ENCODE results near the gene YIPF6.
"Not testable (repeated sequence)": the region's sequence is repeated elsewhere in the genome, so short reads cannot be mapped to it uniquely, and the experiment has no call there.

The YIPF6 gene

GRCh38 chrX:68550193-68550592, 51.3 kb downstream of the YIPF6 start:
- no peaks in the 10 kb centered on the region for H3K36me3 ChIP-seq (ENCODE audit: control insufficient read depth, insufficient read depth, low read length)
- no peak overlapping the region for H3K27ac ChIP-seq (ENCODE audit: insufficient read depth, low read depth, low read length, poor library complexity, severe bottlenecking)
- 90% methylated on average over 3 of the region's 3 CpGs; no CpG with 5 or more reads in 1 of the 2 experiments for WGBS, 2 experiments
- H3K4me1 ChIP-seq (ENCODE audit: control insufficient read depth, insufficient read depth, low read length) = no peaks in the 10 kb centered on the region
- no peaks in the 10 kb centered on the region for H3K27me3 ChIP-seq (ENCODE audit: control insufficient read depth, insufficient read depth, low read length, poor library complexity, severe bottlenecking)
- no peak overlapping the region for H3K4me3 ChIP-seq (ENCODE audit: insufficient read depth, low read depth, low read length)
- H3K9me3 ChIP-seq (ENCODE audit: control insufficient read depth, low read length) = no peaks in the 10 kb centered on the region

- no peaks in the 10 kb centered on the region for H3K27me3 ChIP-seq (ENCODE audit: control insufficient read depth, insufficient read depth, low read length, poor library complexity, severe bottlenecking)
- H3K36me3 ChIP-seq (ENCODE audit: control insufficient read depth, insufficient read depth, low read length) = no peaks in the 10 kb centered on the region
- no peak overlapping the region for H3K27ac ChIP-seq (ENCODE audit: insufficient read depth, low read depth, low read length, poor library complexity, severe bottlenecking)
- H3K9me3 ChIP-seq (ENCODE audit: control insufficient read depth, low read length) = no peaks in the 10 kb centered on the region
- no peaks in the 10 kb centered on the region for H3K4me1 ChIP-seq (ENCODE audit: control insufficient read depth, insufficient read depth, low read length)
- 93 to 96% methylated on average over 3 to 4 of the region's 4 CpGs for WGBS, 2 experiments
- no peak overlapping the region for H3K4me3 ChIP-seq (ENCODE audit: insufficient read depth, low read depth, low read length)
Observed at GRCh38 chrX:68556036-68556435, 57.2 kb downstream of the YIPF6 start.

GRCh38 chrX:68557126-68557525, 58.3 kb downstream of the YIPF6 start:
- WGBS, 2 experiments = 92 to 93% methylated on average over 6 of the region's 8 CpGs
- H3K27ac ChIP-seq (ENCODE audit: insufficient read depth, low read depth, low read length, poor library complexity, severe bottlenecking); H3K27me3 ChIP-seq (ENCODE audit: control insufficient read depth, insufficient read depth, low read length, poor library complexity, severe bottlenecking); H3K4me3 ChIP-seq (ENCODE audit: insufficient read depth, low read depth, low read length); H3K9me3 ChIP-seq (ENCODE audit: control insufficient read depth, low read length); H3K36me3 ChIP-seq (ENCODE audit: control insufficient read depth, insufficient read depth, low read length); H3K4me1 ChIP-seq (ENCODE audit: control insufficient read depth, insufficient read depth, low read length): not testable (repeated sequence)

- H3K36me3 ChIP-seq (ENCODE audit: control insufficient read depth, insufficient read depth, low read length) = not testable (repeated sequence)
- WGBS, 2 experiments = 81 to 100% methylated on average over 3 of the region's 4 CpGs
Observed at GRCh38 chrX:68559905-68560304, 61.1 kb downstream of the YIPF6 start.

GRCh38 chrX:68568136-68568535, 69.3 kb downstream of the YIPF6 start:
- 93 to 94% methylated on average over 2 of the region's 2 CpGs for WGBS, 2 experiments
- Histone ChIP-seq H3K27ac (ENCODE audit: insufficient read depth, low read depth, low read length, poor library complexity, severe bottlenecking) (no peak overlapping the region), H3K9me3 (ENCODE audit: control insufficient read depth, low read length) (no peaks in the 10 kb centered on the region), H3K4me1 (ENCODE audit: control insufficient read depth, insufficient read depth, low read length) (no peaks in the 10 kb centered on the region), H3K36me3 (ENCODE audit: control insufficient read depth, insufficient read depth, low read length) (no peaks in the 10 kb centered on the region), H3K27me3 (ENCODE audit: control insufficient read depth, insufficient read depth, low read length, poor library complexity, severe bottlenecking) (no peaks in the 10 kb centered on the region), H3K4me3 (ENCODE audit: insufficient read depth, low read depth, low read length) (no peak overlapping the region)

More at GRCh38 chrX:68559905-68560304, 61.1 kb downstream of the YIPF6 start:
- H3K9me3 ChIP-seq (ENCODE audit: control insufficient read depth, low read length); H3K27me3 ChIP-seq (ENCODE audit: control insufficient read depth, insufficient read depth, low read length, poor library complexity, severe bottlenecking); H3K4me1 ChIP-seq (ENCODE audit: control insufficient read depth, insufficient read depth, low read length); H3K27ac ChIP-seq (ENCODE audit: insufficient read depth, low read depth, low read length, poor library complexity, severe bottlenecking); H3K4me3 ChIP-seq (ENCODE audit: insufficient read depth, low read depth, low read length): not testable (repeated sequence)

GRCh38 chrX:68570598-68570997, 71.7 kb downstream of the YIPF6 start:
- no peaks in the 10 kb centered on the region for H3K27me3 ChIP-seq (ENCODE audit: control insufficient read depth, insufficient read depth, low read length, poor library complexity, severe bottlenecking)
- H3K36me3 ChIP-seq (ENCODE audit: control insufficient read depth, insufficient read depth, low read length) = no peaks in the 10 kb centered on the region
- 93 to 95% methylated on average over 4 of the region's 4 CpGs for WGBS, 2 experiments
- H3K4me1 ChIP-seq (ENCODE audit: control insufficient read depth, insufficient read depth, low read length) = no peaks in the 10 kb centered on the region
- no peak overlapping the region for H3K4me3 ChIP-seq (ENCODE audit: insufficient read depth, low read depth, low read length)
- no peaks in the 10 kb centered on the region for H3K9me3 ChIP-seq (ENCODE audit: control insufficient read depth, low read length)
- H3K27ac ChIP-seq (ENCODE audit: insufficient read depth, low read depth, low read length, poor library complexity, severe bottlenecking) = no peak overlapping the region

- Histone ChIP-seq H3K4me1 (ENCODE audit: control insufficient read depth, insufficient read depth, low read length) (no peaks in the 10 kb centered on the region), H3K9me3 (ENCODE audit: control insufficient read depth, low read length) (no peaks in the 10 kb centered on the region), H3K27me3 (ENCODE audit: control insufficient read depth, insufficient read depth, low read length, poor library complexity, severe bottlenecking) (no peaks in the 10 kb centered on the region), H3K27ac (ENCODE audit: insufficient read depth, low read depth, low read length, poor library complexity, severe bottlenecking) (no peak overlapping the region), H3K4me3 (ENCODE audit: insufficient read depth, low read depth, low read length) (no peak overlapping the region), H3K36me3 (ENCODE audit: control insufficient read depth, insufficient read depth, low read length) (no peaks in the 10 kb centered on the region)
- 91 to 98% methylated on average over 3 of the region's 3 CpGs for WGBS, 2 experiments
Observed at GRCh38 chrX:68571292-68571609, 72.4 kb downstream of the YIPF6 start.

- H3K27me3 ChIP-seq (ENCODE audit: control insufficient read depth, insufficient read depth, low read length, poor library complexity, severe bottlenecking) = no peaks in the 10 kb centered on the region
- no peaks in the 10 kb centered on the region for H3K36me3 ChIP-seq (ENCODE audit: control insufficient read depth, insufficient read depth, low read length)
- no peak overlapping the region for H3K4me3 ChIP-seq (ENCODE audit: insufficient read depth, low read depth, low read length)
- H3K27ac ChIP-seq (ENCODE audit: insufficient read depth, low read depth, low read length, poor library complexity, severe bottlenecking) = no peak overlapping the region
- WGBS, 2 experiments = 67 to 83% methylated on average over 1 of the region's 2 CpGs
- no peaks in the 10 kb centered on the region for H3K9me3 ChIP-seq (ENCODE audit: control insufficient read depth, low read length)
- H3K4me1 ChIP-seq (ENCODE audit: control insufficient read depth, insufficient read depth, low read length) = no peaks in the 10 kb centered on the region
Observed at GRCh38 chrX:68571610-68572311, 72.9 kb downstream of the YIPF6 start.

- H3K27ac ChIP-seq (ENCODE audit: insufficient read depth, low read depth, low read length, poor library complexity, severe bottlenecking) = no peak overlapping the region
- H3K4me1 ChIP-seq (ENCODE audit: control insufficient read depth, insufficient read depth, low read length) = no peaks in the 10 kb centered on the region
- 93 to 99% methylated on average over 2 to 3 of the region's 3 CpGs for WGBS, 2 experiments
- no peaks in the 10 kb centered on the region for H3K9me3 ChIP-seq (ENCODE audit: control insufficient read depth, low read length)
- no peaks in the 10 kb centered on the region for H3K27me3 ChIP-seq (ENCODE audit: control insufficient read depth, insufficient read depth, low read length, poor library complexity, severe bottlenecking)
- no peak overlapping the region for H3K4me3 ChIP-seq (ENCODE audit: insufficient read depth, low read depth, low read length)
- no peaks in the 10 kb centered on the region for H3K36me3 ChIP-seq (ENCODE audit: control insufficient read depth, insufficient read depth, low read length)
Observed at GRCh38 chrX:68574240-68574639, 75.4 kb downstream of the YIPF6 start.

GRCh38 chrX:68579810-68580209, 81.0 kb downstream of the YIPF6 start:
- no peak overlapping the region for H3K4me3 ChIP-seq (ENCODE audit: insufficient read depth, low read depth, low read length)
- no peak overlapping the region for H3K27ac ChIP-seq (ENCODE audit: insufficient read depth, low read depth, low read length, poor library complexity, severe bottlenecking)
- no peaks in the 10 kb centered on the region for H3K9me3 ChIP-seq (ENCODE audit: control insufficient read depth, low read length)
- H3K36me3 ChIP-seq (ENCODE audit: control insufficient read depth, insufficient read depth, low read length) = no peaks in the 10 kb centered on the region
- no peaks in the 10 kb centered on the region for H3K4me1 ChIP-seq (ENCODE audit: control insufficient read depth, insufficient read depth, low read length)
- no peaks in the 10 kb centered on the region for H3K27me3 ChIP-seq (ENCODE audit: control insufficient read depth, insufficient read depth, low read length, poor library complexity, severe bottlenecking)
- WGBS, 2 experiments = 91 to 94% methylated on average over 3 of the region's 3 CpGs

GRCh38 chrX:68584221-68584620, 85.4 kb downstream of the YIPF6 start:
- Histone ChIP-seq H3K9me3 (ENCODE audit: control insufficient read depth, low read length) (no peaks in the 10 kb centered on the region), H3K4me3 (ENCODE audit: insufficient read depth, low read depth, low read length) (no peak overlapping the region), H3K27me3 (ENCODE audit: control insufficient read depth, insufficient read depth, low read length, poor library complexity, severe bottlenecking) (no peaks in the 10 kb centered on the region), H3K27ac (ENCODE audit: insufficient read depth, low read depth, low read length, poor library complexity, severe bottlenecking) (no peak overlapping the region), H3K4me1 (ENCODE audit: control insufficient read depth, insufficient read depth, low read length) (no peaks in the 10 kb centered on the region), H3K36me3 (ENCODE audit: control insufficient read depth, insufficient read depth, low read length) (no peaks in the 10 kb centered on the region)
- WGBS, 2 experiments = 96% methylated on average over 2 of the region's 2 CpGs
